ENCODE data around the gene IPCEF1.
A peak's percentile ranks its signal among the peaks of the same experiment; 100 is the strongest.
"Not testable (repeated sequence)": the region's sequence is repeated elsewhere in the genome, so short reads cannot be mapped to it uniquely, and the experiment has no call there.

IPCEF1 gene

DNA sequence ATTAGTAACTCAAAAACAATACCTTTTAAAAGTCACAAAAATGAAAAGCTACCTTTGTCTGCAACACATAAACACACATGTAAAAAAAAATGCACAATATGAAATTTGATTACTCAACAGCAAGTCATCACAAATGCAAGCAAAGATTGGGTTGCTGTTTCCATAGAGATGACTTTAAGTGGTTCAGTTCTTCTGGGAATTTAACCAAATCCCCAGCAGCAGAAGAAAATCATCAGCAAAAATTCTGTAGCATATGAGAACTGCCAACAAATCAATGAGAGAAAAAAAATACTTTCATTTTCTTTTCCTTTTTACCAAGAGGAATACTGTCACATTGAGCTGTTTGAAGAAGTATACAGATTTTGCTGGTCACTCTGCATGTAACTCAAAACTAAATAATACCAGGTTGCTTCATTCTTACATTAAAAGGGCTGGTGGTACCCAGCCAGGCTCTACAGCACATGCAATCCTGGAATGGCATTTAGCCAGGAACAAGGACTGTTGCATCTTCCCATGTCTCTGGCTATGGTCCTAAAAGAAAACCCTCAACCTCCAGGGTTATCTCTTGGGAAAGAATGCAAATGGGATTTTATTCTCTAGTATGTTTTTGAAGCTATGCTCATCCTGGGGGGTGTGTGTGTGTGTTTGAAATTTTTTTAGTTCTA, 159.3 kb downstream of the IPCEF1 start:
- no peaks in the 10 kb centered on the region for H3K36me3 ChIP-seq (ENCODE audit: control insufficient read depth in 5 of 5, insufficient read depth in 5 of 5, low read length in 5 of 5)
- no peak overlapping the region for H3K27ac ChIP-seq (ENCODE audit: low read depth, low read length)
- no peak overlapping the region for H3K4me3 ChIP-seq (ENCODE audit: low read depth in 1 of 5, low read length in 5 of 5)
- H3K27me3 ChIP-seq (ENCODE audit: control insufficient read depth in 5 of 5, insufficient read depth in 4 of 5, low read length in 5 of 5): no peaks in the 10 kb centered on the region
- H3K9me3 ChIP-seq (ENCODE audit: control insufficient read depth in 5 of 5, low read length in 5 of 5): no peaks in the 10 kb centered on the region
- H3K4me1 ChIP-seq (ENCODE audit: control insufficient read depth in 5 of 5, insufficient read depth in 5 of 5, low read length in 5 of 5): peaks cover 0 to 6% (median 3%) of the 10 kb centered on the region in 5 donors
- H3K9ac ChIP-seq (ENCODE audit: low read length in 5 of 5): peak overlapping the region in 1 of 5 donors; percentile 40

DNA sequence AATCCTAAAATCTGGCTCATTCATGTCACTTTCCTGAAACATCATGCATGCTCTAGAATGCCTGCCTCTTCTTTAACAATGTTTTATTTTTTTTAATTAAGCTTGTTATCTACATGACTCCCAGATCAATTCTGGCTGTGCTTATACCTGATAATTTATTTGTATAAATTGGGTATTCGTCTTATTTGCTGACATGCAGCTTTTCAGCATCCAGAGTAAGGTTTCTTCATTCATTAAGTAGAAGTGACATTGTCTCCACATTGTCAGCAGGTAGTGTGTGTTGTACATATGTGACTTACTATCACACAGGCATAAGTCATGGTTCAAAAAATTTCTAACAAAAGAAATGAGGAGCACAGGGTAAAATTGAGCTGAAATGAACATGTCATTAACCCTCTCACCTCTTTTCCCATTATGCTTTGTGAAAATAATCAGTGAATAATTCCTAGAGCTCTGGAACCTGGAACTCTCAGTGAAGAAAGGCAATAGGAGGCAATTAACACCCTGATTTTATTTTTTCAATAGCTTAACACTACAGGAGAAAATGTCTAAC, 160.2 kb downstream of the IPCEF1 start:
- Histone ChIP-seq H3K9me3 (ENCODE audit: control insufficient read depth in 5 of 5, low read length in 5 of 5) (no peaks in the 10 kb centered on the region), H3K4me1 (ENCODE audit: control insufficient read depth in 5 of 5, insufficient read depth in 5 of 5, low read length in 5 of 5) (peaks cover 0 to 6% (median 3%) of the 10 kb centered on the region in 5 donors), H3K27me3 (ENCODE audit: control insufficient read depth in 5 of 5, insufficient read depth in 4 of 5, low read length in 5 of 5) (no peaks in the 10 kb centered on the region), H3K27ac (ENCODE audit: low read depth, low read length) (no peak overlapping the region), H3K9ac (ENCODE audit: low read length in 5 of 5) (no peak overlapping the region), H3K36me3 (ENCODE audit: control insufficient read depth in 5 of 5, insufficient read depth in 5 of 5, low read length in 5 of 5) (no peaks in the 10 kb centered on the region), H3K4me3 (ENCODE audit: low read depth in 1 of 5, low read length in 5 of 5) (no peak overlapping the region)

DNA sequence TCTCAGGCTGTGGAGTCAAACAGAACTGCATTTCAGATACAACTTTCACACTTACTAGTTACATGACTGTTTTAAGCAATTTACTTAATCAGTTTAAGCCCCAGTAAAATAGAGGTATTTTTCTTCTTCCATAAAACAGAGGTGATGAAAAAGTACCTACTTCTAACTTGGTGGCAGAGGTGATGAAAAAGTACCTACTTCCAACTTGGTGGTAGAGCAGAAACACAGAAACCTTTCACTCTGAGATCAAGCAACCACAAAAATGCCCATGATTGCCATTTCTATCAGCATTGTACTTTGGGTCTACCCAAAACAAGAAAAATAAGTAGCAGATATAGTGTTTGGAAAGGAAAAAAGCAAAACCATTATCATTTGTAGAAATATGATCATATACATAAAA, 168.9 kb downstream of the IPCEF1 start:
- H3K4me3 ChIP-seq (ENCODE audit: low read depth in 1 of 5, low read length in 5 of 5): no peak overlapping the region

DNA sequence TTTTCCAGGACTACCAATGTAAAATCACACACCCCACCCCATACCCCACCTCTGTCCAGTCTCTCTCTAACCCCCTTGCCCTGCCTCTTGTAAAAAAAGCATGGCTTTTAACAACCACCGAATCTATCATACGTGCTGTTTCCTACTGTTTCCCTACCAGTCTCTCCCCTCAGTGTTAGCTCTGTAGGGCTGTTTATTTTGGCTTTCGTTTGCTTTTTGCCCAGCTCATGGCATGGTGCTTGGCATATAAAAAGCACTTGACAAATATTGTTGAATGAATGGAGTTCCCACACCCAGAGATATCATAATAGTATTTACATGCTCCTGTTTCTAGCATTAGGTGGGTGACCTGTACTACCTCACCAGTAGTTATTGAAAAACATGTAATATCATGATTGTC, 169.4 kb downstream of the IPCEF1 start:
- H3K4me1 ChIP-seq (ENCODE audit: control insufficient read depth in 5 of 5, insufficient read depth in 5 of 5, low read length in 5 of 5): no peaks in the 10 kb centered on the region
- no peak overlapping the region for H3K9ac ChIP-seq (ENCODE audit: low read length in 5 of 5)
- H3K4me3 ChIP-seq (ENCODE audit: low read depth in 1 of 5, low read length in 5 of 5): no peak overlapping the region

More for the DNA sequence above, 168.9 kb downstream of the IPCEF1 start:
- H3K36me3 ChIP-seq (ENCODE audit: control insufficient read depth in 5 of 5, insufficient read depth in 5 of 5, low read length in 5 of 5): no peaks in the 10 kb centered on the region
- H3K9ac ChIP-seq (ENCODE audit: low read length in 5 of 5): no peak overlapping the region
- no peak overlapping the region for H3K27ac ChIP-seq (ENCODE audit: low read depth, low read length)
- H3K4me1 ChIP-seq (ENCODE audit: control insufficient read depth in 5 of 5, insufficient read depth in 5 of 5, low read length in 5 of 5): no peaks in the 10 kb centered on the region
- peaks cover 0 to 3% (median 0%) of the 10 kb centered on the region in 5 donors for H3K9me3 ChIP-seq (ENCODE audit: control insufficient read depth in 5 of 5, low read length in 5 of 5)
- H3K27me3 ChIP-seq (ENCODE audit: control insufficient read depth in 5 of 5, insufficient read depth in 4 of 5, low read length in 5 of 5): no peaks in the 10 kb centered on the region

DNA sequence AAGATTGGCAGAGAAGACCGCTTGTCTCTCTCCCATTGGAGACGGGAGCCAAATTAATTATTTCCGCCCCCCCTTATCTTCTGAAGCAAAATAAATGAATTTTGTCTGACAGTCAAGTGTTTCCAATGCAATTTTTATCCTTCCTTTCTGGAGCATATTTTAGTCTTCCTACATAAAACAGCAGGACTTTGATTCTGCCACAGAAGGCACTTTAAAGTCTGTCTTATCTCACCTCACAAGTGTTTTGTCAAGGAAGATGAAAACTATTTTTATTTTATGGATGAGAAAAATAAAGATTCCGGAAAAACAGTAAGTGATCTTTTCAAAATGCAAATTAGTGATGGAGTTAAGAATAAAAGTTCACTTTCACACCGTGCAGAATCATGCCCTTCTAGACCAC, 177.2 kb downstream of the IPCEF1 start:
- Histone ChIP-seq H3K4me1 (ENCODE audit: control insufficient read depth in 5 of 5, insufficient read depth in 5 of 5, low read length in 5 of 5) (no peaks in the 10 kb centered on the region), H3K27ac (ENCODE audit: low read depth, low read length) (no peak overlapping the region), H3K36me3 (ENCODE audit: control insufficient read depth in 5 of 5, insufficient read depth in 5 of 5, low read length in 5 of 5) (no peaks in the 10 kb centered on the region), H3K9ac (ENCODE audit: low read length in 5 of 5) (no peak overlapping the region), H3K4me3 (ENCODE audit: low read depth in 1 of 5, low read length in 5 of 5) (no peak overlapping the region), H3K9me3 (ENCODE audit: control insufficient read depth in 5 of 5, low read length in 5 of 5) (peaks cover 0 to 3% (median 0%) of the 10 kb centered on the region in 5 donors), H3K27me3 (ENCODE audit: control insufficient read depth in 5 of 5, insufficient read depth in 4 of 5, low read length in 5 of 5) (no peaks in the 10 kb centered on the region)

More for the DNA sequence above, 169.4 kb downstream of the IPCEF1 start:
- Histone ChIP-seq H3K27ac (ENCODE audit: low read depth, low read length) (no peak overlapping the region), H3K36me3 (ENCODE audit: control insufficient read depth in 5 of 5, insufficient read depth in 5 of 5, low read length in 5 of 5) (no peaks in the 10 kb centered on the region), H3K9me3 (ENCODE audit: control insufficient read depth in 5 of 5, low read length in 5 of 5) (peaks cover 0 to 3% (median 0%) of the 10 kb centered on the region in 5 donors), H3K27me3 (ENCODE audit: control insufficient read depth in 5 of 5, insufficient read depth in 4 of 5, low read length in 5 of 5) (no peaks in the 10 kb centered on the region)

DNA sequence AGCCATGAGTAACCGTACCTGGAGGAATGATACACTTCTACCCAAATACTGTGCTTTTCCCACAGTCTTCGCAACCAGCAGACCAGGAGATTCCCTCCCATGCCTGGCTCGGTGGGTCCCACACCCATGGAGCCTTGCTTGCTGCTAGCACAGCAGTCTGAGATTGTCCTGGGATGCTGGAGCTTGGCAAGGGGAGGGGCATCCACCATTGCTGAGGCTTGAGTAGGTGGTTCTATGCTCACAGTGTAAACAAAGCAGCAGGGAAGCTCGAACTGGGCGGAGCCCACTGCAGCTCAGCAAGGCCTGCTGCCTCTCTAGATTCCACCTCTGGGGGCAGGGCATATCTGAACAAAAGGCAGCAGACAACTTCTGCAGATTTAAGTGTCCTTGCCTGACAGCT, 184.2 kb downstream of the IPCEF1 start:
- not testable (repeated sequence) for H3K9me3 ChIP-seq (ENCODE audit: control insufficient read depth in 5 of 5, low read length in 5 of 5); H3K27me3 ChIP-seq (ENCODE audit: control insufficient read depth in 5 of 5, insufficient read depth in 4 of 5, low read length in 5 of 5); H3K4me1 ChIP-seq (ENCODE audit: control insufficient read depth in 5 of 5, insufficient read depth in 5 of 5, low read length in 5 of 5); H3K36me3 ChIP-seq (ENCODE audit: control insufficient read depth in 5 of 5, insufficient read depth in 5 of 5, low read length in 5 of 5); H3K9ac ChIP-seq (ENCODE audit: low read length in 5 of 5); H3K27ac ChIP-seq (ENCODE audit: low read depth, low read length); H3K4me3 ChIP-seq (ENCODE audit: low read depth in 1 of 5, low read length in 5 of 5)

DNA sequence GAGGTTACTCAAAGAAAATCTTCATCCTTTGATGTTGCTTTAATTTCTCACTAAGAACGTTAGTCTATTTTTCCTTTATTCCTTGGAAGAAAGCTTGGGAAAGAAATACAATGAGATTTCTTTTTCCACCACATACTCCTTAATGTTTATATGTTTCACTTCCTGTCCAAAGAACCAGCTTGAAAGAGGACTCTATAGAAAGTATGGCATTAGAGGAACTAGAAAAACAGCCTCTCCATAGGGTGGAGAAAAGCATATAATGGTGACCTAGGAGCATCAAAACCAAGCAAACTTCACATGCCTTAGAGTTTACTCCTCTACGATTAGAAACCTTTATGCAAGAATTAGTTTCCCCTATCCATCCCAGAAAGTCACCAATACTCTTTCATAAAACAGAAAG, 186.5 kb downstream of the IPCEF1 start:
- Histone ChIP-seq H3K4me1 (ENCODE audit: control insufficient read depth in 5 of 5, insufficient read depth in 5 of 5, low read length in 5 of 5) (peaks cover 0 to 2% (median 0%) of the 10 kb centered on the region in 5 donors), H3K9me3 (ENCODE audit: control insufficient read depth in 5 of 5, low read length in 5 of 5) (no peaks in the 10 kb centered on the region), H3K9ac (ENCODE audit: low read length in 5 of 5) (no peak overlapping the region), H3K4me3 (ENCODE audit: low read depth in 1 of 5, low read length in 5 of 5) (no peak overlapping the region), H3K36me3 (ENCODE audit: control insufficient read depth in 5 of 5, insufficient read depth in 5 of 5, low read length in 5 of 5) (no peaks in the 10 kb centered on the region), H3K27me3 (ENCODE audit: control insufficient read depth in 5 of 5, insufficient read depth in 4 of 5, low read length in 5 of 5) (no peaks in the 10 kb centered on the region), H3K27ac (ENCODE audit: low read depth, low read length) (no peak overlapping the region)

DNA sequence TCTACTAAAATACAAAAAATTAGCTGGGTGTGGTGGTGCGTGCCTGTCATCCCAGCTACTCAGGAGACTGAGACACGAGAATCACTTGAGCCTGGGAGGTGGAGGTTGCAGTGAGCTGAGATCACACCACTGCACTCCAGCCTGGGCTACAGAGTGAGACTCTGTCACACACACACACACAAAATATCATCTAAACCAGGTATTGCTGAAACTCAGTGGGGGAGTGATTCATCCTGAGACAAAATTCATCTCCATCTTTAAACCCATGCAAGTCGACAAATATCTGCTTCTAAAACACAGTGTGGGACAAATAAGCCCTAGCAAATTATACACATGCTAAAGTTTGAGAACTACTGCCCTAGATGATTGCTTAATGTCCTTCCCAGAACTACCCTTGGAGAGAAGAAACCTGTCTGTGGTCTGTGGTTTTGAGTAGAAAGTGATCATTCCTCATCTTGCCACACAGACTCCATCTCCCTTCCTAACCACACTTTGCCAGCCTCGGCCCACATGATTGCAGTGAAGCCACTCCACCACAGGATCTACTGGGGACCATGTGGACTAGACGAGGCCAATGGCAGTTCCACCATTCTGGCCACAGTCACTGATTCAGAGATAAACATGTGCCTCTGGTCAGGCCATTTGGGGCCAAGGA, 187.3 kb downstream of the IPCEF1 start:
- no peaks in the 10 kb centered on the region for H3K9me3 ChIP-seq (ENCODE audit: control insufficient read depth in 5 of 5, low read length in 5 of 5)
- no peak overlapping the region for H3K4me3 ChIP-seq (ENCODE audit: low read depth in 1 of 5, low read length in 5 of 5)
- H3K4me1 ChIP-seq (ENCODE audit: control insufficient read depth in 5 of 5, insufficient read depth in 5 of 5, low read length in 5 of 5): peaks cover 0 to 5% (median 2%) of the 10 kb centered on the region in 5 donors
- no peak overlapping the region for H3K9ac ChIP-seq (ENCODE audit: low read length in 5 of 5)
- no peak overlapping the region for H3K27ac ChIP-seq (ENCODE audit: low read depth, low read length)
- no peaks in the 10 kb centered on the region for H3K36me3 ChIP-seq (ENCODE audit: control insufficient read depth in 5 of 5, insufficient read depth in 5 of 5, low read length in 5 of 5)
- H3K27me3 ChIP-seq (ENCODE audit: control insufficient read depth in 5 of 5, insufficient read depth in 4 of 5, low read length in 5 of 5): no peaks in the 10 kb centered on the region

DNA sequence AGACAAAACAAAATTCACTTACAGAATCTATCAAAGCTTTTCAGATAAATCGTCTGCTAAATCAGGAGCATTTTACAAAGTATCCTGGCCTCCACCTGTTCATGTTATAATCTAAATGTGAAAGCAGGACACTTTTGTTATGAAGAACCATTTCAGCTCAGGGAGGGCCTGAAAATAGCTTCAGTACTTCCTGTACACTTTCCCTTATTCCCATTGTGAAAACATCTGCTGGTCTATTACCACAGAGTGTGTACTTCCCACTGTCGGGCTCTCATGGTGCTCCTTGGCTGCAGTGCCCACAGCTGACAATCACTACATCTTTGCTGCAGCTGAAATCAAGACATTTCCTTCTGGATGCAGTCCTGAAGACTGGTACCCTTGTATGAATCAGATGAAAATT, 189.5 kb downstream of the IPCEF1 start:
- Histone ChIP-seq H3K36me3 (ENCODE audit: control insufficient read depth in 5 of 5, insufficient read depth in 5 of 5, low read length in 5 of 5) (no peaks in the 10 kb centered on the region), H3K9me3 (ENCODE audit: control insufficient read depth in 5 of 5, low read length in 5 of 5) (no peaks in the 10 kb centered on the region), H3K4me3 (ENCODE audit: low read depth in 1 of 5, low read length in 5 of 5) (no peak overlapping the region), H3K27me3 (ENCODE audit: control insufficient read depth in 5 of 5, insufficient read depth in 4 of 5, low read length in 5 of 5) (no peaks in the 10 kb centered on the region), H3K9ac (ENCODE audit: low read length in 5 of 5) (no peak overlapping the region), H3K4me1 (ENCODE audit: control insufficient read depth in 5 of 5, insufficient read depth in 5 of 5, low read length in 5 of 5) (peaks cover 0 to 8% (median 2%) of the 10 kb centered on the region in 5 donors), H3K27ac (ENCODE audit: low read depth, low read length) (no peak overlapping the region)

DNA sequence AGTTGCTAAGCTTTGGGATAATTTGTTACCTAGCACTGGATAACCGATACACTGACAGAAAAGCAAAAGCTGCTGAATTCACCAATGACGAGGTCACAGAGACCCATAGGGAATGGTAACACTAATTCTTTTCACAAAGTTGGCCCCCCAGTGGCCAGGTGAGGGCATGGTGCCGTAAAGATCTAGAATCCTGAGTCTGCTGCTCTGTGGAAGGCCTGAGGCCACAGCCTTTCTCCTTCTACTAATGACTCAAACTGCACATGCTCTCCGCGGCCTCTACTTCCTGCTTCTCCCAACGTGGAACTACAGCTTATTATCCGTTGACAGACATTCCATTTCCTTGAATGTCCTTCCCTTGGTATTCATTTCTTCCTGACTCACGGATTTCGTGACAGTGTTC, 190.5 kb downstream of the IPCEF1 start:
- Histone ChIP-seq H3K9ac (ENCODE audit: low read length in 5 of 5) (no peak overlapping the region), H3K27ac (ENCODE audit: low read depth, low read length) (no peak overlapping the region), H3K36me3 (ENCODE audit: control insufficient read depth in 5 of 5, insufficient read depth in 5 of 5, low read length in 5 of 5) (no peaks in the 10 kb centered on the region), H3K27me3 (ENCODE audit: control insufficient read depth in 5 of 5, insufficient read depth in 4 of 5, low read length in 5 of 5) (no peaks in the 10 kb centered on the region), H3K4me1 (ENCODE audit: control insufficient read depth in 5 of 5, insufficient read depth in 5 of 5, low read length in 5 of 5) (peaks cover 0 to 8% (median 5%) of the 10 kb centered on the region in 5 donors), H3K4me3 (ENCODE audit: low read depth in 1 of 5, low read length in 5 of 5) (no peak overlapping the region), H3K9me3 (ENCODE audit: control insufficient read depth in 5 of 5, low read length in 5 of 5) (no peaks in the 10 kb centered on the region)

Measured in subcutaneous abdominal adipose tissue (tissue), 5 donors.